Activated naive CD8-positive, alpha-beta T cell (primary cell): Measurements from ENCODE around the gene APBA3.

Source experiments
- H3K27ac Mint-ChIP-seq: one replicate; pipeline ENCODE4 v1.8.0; 2021; ENCODE audit warnings: mixed read lengths
- H3K27me3 Mint-ChIP-seq: one replicate; pipeline ENCODE4 v1.8.0; 2021; ENCODE audit warnings: mixed read lengths
- H3K36me3 Mint-ChIP-seq: one replicate; pipeline ENCODE4 v1.8.0; 2021; ENCODE audit warnings: mixed read lengths
- H3K4me1 Mint-ChIP-seq: one replicate; pipeline ENCODE4 v1.8.0; 2021; ENCODE audit warnings: low read depth, mixed read lengths
- H3K4me3 Mint-ChIP-seq: one replicate; pipeline ENCODE4 v1.8.0; 2021; ENCODE audit warnings: mild to moderate bottlenecking, mixed read lengths
- H3K9me3 Mint-ChIP-seq: one replicate; pipeline ENCODE4 v1.8.0; 2021; ENCODE audit warnings: low read depth, mixed read lengths

The APBA3 gene

DNA sequence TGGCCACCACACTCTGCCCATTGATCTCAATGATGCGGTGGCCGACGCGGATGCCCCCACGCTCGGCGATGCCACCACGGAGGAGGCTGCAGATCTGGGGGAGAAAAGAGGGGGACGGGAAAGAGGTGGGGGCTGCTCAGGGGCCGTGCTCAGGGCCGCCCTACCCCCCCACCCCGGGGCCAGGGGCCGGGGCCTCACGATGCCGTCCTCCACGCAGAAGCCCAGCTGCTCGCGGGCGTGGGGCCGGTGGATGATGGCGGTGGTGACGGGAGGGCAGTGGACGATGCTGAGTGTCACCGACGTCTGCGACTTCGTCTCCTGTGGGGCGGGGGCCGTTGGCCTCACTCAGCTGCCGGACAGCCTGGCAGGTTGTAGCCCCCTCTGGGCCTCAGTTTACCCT lies 10.3 kb downstream of the APBA3 start:
- no peaks in the 10 kb centered on the region for H3K9me3 Mint-ChIP-seq
- H3K4me1 Mint-ChIP-seq, result peaks cover 12% of the 10 kb centered on the region
- no peak overlapping the region for H3K4me3 Mint-ChIP-seq
- H3K36me3 Mint-ChIP-seq, result peaks cover 7% of the 10 kb centered on the region
- H3K27ac Mint-ChIP-seq, result no peak overlapping the region
- H3K27me3 Mint-ChIP-seq, result no peaks in the 10 kb centered on the region

DNA sequence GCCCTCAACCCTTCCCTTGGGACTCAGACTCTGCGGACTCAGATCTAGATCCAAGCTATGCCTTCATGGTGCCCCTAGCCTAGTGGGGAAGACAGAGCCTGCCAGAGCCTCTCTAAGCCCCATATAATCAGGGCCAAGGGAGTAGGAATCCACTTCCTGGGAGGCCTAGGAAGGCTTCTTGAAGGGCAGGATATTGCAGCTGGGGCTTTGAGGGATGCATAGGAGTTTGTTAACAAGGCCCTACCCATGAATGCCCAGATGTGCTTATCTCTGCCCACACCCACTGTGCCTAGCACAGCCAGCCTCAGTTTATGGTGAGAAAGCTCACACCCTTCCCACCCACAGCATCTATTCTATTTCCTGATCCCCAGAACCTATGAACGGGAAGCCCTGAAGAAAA lies 11.3 kb downstream of the APBA3 start:
- Mint-ChIP-seq H3K27ac (no peak overlapping the region), H3K36me3 (peaks cover 7% of the 10 kb centered on the region), H3K27me3 (no peaks in the 10 kb centered on the region), H3K4me1 (peaks cover 5% of the 10 kb centered on the region), H3K4me3 (no peak overlapping the region), H3K9me3 (no peaks in the 10 kb centered on the region)

DNA sequence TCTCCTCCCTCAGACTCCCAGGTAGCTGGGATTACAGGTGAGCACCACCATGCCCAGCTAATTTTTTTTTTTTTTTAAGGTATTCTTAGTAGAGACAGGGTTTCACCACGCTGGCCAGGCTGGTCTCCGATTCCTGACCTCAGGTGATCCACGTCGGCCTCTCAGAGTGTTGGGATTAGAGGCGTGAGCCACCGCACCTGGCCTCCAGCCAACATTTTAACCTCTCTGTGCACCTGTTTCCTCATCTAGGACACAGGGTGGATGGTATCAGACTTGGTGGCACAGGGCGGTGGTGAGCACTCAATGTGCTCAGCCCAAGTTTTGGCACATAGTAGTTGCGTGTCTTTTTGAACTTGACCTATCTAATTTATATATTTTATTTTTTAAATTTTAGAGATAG lies 12.5 kb downstream of the APBA3 start:
- H3K27ac Mint-ChIP-seq, result no peak overlapping the region
- H3K4me1 Mint-ChIP-seq, result no peaks in the 10 kb centered on the region
- H3K4me3 Mint-ChIP-seq, result no peak overlapping the region
- no peaks in the 10 kb centered on the region for H3K27me3 Mint-ChIP-seq
- H3K36me3 Mint-ChIP-seq, result peaks cover 7% of the 10 kb centered on the region
- no peaks in the 10 kb centered on the region for H3K9me3 Mint-ChIP-seq

DNA sequence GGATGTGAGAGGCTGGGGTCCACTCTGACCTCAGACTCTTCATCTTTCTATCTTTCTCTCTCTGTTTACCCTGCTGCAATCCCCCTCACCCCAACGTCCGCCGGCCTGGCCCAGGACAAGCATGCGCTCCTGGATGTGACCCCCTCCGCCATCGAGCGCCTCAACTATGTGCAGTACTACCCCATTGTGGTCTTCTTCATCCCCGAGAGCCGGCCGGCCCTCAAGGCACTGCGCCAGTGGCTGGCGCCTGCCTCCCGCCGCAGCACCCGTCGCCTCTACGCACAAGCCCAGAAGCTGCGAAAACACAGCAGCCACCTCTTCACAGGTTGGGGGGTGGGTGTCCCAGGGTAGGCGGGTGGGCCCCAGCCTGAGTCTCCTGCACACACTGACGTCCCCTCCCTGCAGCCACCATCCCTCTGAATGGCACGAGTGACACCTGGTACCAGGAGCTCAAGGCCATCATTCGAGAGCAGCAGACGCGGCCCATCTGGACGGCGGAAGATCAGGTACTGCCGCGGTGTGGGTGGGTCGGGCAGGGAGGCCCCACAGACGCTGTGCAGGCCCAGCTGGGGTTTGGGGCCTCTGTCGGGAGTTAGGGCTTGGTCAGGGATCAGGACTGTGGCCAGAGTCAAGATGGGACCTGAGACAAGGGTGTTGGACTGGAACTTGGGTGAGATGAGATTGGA lies 15.0 kb downstream of the APBA3 start:
- Mint-ChIP-seq H3K4me1 (no peaks in the 10 kb centered on the region), H3K36me3 (peaks cover 7% of the 10 kb centered on the region), H3K27ac (no peak overlapping the region), H3K4me3 (no peak overlapping the region), H3K27me3 (no peaks in the 10 kb centered on the region), H3K9me3 (no peaks in the 10 kb centered on the region)

DNA sequence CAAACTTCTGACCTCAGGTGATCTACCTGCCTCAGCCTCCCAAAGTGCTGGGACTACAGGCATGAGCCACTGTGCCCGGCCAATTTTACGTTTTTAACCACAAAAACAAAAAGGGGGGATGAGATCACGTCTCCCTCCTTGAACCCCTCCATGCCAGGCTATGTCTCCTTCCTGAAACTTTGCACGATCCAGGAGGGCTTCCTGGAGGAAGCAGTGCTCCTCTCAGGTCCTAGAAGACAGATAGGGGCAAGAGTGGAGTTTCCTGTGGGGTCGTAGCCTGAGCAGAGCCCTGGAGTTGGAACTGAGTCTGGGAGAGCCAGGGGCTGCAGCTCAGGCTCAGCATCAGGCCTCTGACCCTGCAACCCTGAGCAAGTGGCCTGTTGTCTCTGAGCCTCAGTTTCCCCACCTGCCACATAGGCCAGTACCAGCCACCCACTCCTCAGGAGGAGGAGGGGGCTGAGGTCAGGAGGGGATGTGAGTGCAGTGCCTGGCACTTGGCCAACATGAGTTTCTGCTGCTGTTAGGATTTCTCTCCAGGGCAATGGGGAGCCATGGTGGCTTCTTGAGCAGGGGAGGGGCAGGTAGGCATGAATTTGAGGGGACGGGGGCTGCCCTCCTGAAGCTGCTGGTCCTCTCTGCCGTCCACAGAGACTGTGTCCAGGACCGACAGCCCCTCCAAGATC lies 16.0 kb downstream of the APBA3 start:
- Mint-ChIP-seq H3K27me3 (no peaks in the 10 kb centered on the region), H3K4me1 (no peaks in the 10 kb centered on the region), H3K4me3 (no peak overlapping the region), H3K36me3 (peaks cover 5% of the 10 kb centered on the region), H3K9me3 (no peaks in the 10 kb centered on the region), H3K27ac (no peak overlapping the region)

DNA sequence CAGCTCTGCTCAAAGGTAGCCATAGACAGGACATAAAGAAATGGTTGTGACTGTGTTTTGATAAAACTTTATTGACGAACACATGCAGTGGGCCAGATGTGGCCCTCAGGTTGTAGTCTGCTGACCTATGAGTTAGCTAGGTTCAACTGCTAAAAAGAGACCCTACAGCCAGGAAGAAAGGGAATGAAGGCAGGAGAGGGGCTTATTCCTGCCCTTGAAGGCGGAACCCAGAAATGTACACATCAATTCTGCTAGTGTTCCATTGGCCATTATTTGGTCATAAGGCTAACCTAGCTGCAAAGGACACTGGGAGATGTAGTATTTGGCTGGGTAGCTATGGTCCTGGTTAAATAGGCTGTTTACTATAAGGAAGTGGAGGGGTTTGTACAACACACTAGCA lies 18.0 kb downstream of the APBA3 start:
- H3K27ac Mint-ChIP-seq, result no peak overlapping the region
- H3K4me1 Mint-ChIP-seq, result peaks cover 9% of the 10 kb centered on the region
- no peaks in the 10 kb centered on the region for H3K27me3 Mint-ChIP-seq
- no peaks in the 10 kb centered on the region for H3K36me3 Mint-ChIP-seq
- H3K9me3 Mint-ChIP-seq, result no peaks in the 10 kb centered on the region
- no peak overlapping the region for H3K4me3 Mint-ChIP-seq

DNA sequence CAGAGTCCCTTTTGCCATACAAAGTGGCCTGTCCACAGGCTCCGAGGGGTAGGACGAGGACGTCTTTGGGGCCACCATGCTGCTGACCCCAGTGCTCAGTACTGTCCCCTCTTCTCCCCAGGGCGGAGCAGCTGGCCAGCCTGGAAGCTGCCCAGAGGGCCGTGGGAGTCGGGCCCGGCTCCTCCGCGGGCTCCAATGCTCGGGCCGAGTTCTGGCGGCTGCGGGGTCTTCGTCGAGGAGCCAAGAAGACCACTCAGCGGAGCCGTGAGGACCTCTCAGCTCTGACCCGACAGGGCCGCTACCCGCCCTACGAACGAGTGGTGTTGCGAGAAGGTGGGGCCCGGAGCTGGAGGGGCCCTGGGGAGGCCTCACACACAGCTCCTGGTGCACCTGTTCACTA lies 21.1 kb downstream of the APBA3 start:
- no peak overlapping the region for H3K27ac Mint-ChIP-seq
- H3K9me3 Mint-ChIP-seq, result no peaks in the 10 kb centered on the region

DNA sequence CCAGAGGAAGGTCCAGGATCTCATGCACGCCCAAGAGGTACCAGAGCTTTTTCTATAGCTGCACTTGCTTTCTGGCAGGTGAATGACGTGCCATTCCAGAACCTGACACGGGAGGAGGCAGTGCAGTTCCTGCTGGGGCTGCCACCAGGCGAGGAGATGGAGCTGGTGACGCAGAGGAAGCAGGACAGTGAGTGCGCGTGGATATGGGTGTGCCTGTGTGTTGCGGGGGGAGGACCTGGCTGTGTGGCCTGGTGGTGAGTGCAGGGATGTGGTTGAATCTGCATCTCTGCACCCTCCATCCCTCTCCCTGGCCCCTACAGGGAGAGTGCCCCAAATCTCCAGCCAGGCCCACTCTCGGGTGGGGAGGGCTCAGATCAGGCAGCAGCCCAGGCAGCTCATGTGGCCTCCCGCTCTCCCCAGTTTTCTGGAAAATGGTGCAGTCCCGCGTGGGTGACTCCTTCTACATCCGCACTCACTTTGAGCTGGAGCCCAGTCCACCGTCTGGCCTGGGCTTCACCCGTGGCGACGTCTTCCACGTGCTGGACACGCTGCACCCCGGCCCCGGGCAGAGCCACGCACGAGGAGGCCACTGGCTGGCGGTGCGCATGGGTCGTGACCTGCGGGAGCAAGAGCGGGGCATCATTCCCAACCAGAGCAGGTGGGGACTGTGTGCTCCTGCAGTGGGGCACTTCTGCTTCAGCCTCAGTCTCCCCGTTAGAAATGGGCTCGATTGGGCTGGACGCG lies 22.8 kb downstream of the APBA3 start:
- no peaks in the 10 kb centered on the region for H3K9me3 Mint-ChIP-seq
- H3K27ac Mint-ChIP-seq, result no peak overlapping the region

More for the DNA sequence above, 21.1 kb downstream of the APBA3 start:
- no peak overlapping the region for H3K4me3 Mint-ChIP-seq
- peaks cover 7% of the 10 kb centered on the region for H3K36me3 Mint-ChIP-seq
- H3K4me1 Mint-ChIP-seq, result peaks cover 11% of the 10 kb centered on the region
- H3K27me3 Mint-ChIP-seq, result no peaks in the 10 kb centered on the region

DNA sequence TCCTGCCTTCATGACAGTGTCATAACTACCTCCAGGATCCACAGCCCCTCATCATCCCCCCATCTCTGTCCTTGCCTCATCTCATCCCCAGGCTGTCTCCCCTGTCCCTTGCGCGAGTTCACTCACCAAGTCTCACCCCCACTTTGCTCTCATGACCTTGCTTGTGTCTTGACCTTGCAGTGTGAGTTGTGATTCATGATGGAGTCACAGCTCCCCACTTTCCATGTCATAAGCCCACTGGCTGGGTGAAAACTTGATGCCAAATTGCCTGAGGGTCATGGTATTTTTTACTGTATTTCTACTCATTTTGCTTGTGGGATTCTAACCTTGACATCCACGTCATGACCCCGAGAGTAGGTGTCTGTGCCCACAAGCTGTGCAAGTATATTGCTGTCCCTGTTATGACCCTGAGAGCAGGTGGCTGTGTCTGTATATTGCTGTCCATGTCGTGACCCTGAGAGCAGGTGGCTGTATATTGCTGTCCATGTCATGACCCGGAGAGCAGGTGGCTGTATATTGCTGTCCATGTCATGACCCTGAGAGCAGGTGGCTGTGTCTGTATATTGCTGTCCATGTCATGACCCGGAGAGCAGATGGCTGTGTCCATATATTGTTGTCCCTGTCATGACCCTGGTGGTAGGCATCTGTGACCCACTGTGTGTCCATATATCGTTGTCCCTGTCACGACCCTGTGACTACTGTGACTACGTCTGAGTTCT lies 23.8 kb downstream of the APBA3 start:
- Mint-ChIP-seq H3K4me3 (no peak overlapping the region), H3K27ac (peak overlapping the region; percentile 16)

More for the DNA sequence above, 22.8 kb downstream of the APBA3 start:
- Mint-ChIP-seq H3K36me3 (peaks cover 7% of the 10 kb centered on the region), H3K4me1 (peaks cover 11% of the 10 kb centered on the region), H3K4me3 (no peak overlapping the region), H3K27me3 (no peaks in the 10 kb centered on the region)

DNA sequence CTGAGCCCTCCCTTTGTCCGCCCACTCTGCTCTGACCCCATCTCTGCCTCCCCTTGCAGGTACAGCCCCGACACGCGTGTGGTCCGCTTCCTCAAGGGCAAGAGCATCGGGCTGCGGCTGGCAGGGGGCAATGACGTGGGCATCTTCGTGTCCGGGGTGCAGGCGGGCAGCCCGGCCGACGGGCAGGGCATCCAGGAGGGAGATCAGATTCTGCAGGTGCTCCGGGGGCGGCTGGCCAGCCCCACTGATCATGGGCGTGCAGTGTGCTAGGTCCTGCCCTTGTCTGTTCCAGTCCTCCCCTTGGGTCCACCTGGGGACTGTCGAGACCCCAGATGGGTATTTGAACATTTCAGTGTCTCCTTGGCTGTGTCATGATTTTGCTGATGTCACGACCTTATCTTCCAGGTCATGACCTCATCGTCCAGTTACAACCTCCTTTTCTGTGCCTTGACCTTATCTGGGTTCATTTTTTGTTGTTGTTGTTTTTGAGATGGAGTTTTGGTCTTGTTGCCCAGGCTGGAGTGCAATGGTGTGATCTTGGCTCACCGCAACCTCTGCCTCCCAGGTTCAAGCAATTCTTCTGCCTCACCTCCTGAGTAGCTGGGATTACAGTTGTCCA lies 25.3 kb downstream of the APBA3 start:
- Mint-ChIP-seq H3K9me3 (no peaks in the 10 kb centered on the region), H3K4me1 (peaks cover 11% of the 10 kb centered on the region), H3K4me3 (no peak overlapping the region), H3K27me3 (no peaks in the 10 kb centered on the region), H3K36me3 (peaks cover 7% of the 10 kb centered on the region), H3K27ac (no peak overlapping the region)

More for the DNA sequence above, 23.8 kb downstream of the APBA3 start:
- no peaks in the 10 kb centered on the region for H3K9me3 Mint-ChIP-seq
- H3K36me3 Mint-ChIP-seq, result peaks cover 7% of the 10 kb centered on the region
- peaks cover 11% of the 10 kb centered on the region for H3K4me1 Mint-ChIP-seq
- H3K27me3 Mint-ChIP-seq, result no peaks in the 10 kb centered on the region

DNA sequence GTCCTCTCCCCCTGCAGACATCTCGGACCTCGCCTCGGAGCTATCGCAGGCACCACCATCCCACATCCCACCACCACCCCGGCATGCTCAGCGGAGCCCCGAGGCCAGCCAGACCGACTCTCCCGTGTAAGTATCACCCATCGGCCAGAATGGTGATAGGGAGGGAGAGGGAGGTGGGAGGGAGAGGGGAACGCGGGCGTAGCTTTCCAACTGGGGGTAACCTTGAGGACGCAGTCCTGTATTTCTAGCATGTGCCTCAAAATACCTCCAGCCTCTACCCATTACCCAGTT lies 27.2 kb downstream of the APBA3 start:
- H3K4me3 Mint-ChIP-seq, result no peak overlapping the region
- H3K4me1 Mint-ChIP-seq, result peaks cover 5% of the 10 kb centered on the region
- no peak overlapping the region for H3K27ac Mint-ChIP-seq
- H3K27me3 Mint-ChIP-seq, result no peaks in the 10 kb centered on the region
- H3K36me3 Mint-ChIP-seq, result peaks cover 7% of the 10 kb centered on the region
- H3K9me3 Mint-ChIP-seq, result no peaks in the 10 kb centered on the region

DNA sequence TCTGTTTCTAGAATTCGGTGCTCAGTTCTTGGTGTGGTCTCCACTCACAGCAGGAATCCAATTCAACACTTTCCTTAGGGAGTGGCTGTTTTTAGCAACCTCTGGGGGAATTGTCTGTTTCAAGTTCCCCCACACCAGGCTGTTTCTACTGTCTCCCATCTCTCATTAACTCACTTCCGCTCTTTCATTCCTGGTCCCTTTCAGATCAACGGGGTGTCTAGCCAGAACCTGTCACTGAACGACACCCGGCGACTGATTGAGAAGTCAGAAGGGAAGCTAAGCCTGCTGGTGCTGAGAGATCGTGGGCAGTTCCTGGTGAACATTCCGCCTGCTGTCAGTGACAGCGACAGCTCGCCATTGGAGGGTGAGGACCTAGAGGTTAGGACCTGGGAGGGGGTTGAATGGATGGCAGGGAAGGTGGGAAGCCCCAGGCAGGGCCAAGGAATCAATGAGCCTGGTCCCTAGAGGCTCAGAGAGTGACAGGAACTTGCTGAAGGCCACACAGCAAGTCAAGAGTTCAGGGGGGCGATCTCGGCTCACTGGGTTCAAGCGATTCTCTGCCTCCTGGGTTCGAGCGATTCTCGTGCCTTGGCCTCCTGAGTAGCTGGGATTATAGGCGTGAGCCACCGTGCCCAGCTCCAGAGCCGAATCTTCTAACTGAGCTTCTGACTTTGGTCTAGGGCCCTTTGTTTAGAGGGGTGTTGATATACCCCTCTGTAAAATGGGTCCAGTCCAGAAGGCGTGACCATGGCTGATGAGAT lies 27.8 kb downstream of the APBA3 start:
- H3K9me3 Mint-ChIP-seq, result no peaks in the 10 kb centered on the region
- no peak overlapping the region for H3K27ac Mint-ChIP-seq
- peaks cover 7% of the 10 kb centered on the region for H3K36me3 Mint-ChIP-seq
- H3K4me1 Mint-ChIP-seq, result peaks cover 3% of the 10 kb centered on the region
- H3K4me3 Mint-ChIP-seq, result no peak overlapping the region
- no peaks in the 10 kb centered on the region for H3K27me3 Mint-ChIP-seq

DNA sequence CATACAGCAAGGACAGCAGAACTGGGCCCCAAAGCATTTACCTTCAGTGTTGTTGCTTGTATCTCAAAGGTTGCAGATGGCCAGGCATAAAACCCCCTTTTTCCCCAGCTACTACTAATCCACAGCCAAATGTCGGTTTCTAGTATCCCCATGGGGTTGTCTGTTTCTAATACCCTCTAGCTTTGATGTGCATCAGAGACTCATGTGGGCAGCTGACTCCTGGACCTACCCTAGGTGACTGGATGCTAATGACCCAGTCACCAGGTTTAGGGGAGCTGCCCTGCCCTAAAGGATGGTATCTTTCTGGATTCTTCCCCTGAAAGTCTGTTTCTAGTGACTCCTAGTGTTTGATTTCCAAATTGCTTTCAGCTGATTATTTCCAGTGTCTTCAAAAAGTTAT lies 29.4 kb downstream of the APBA3 start:
- Mint-ChIP-seq H3K27ac (no peak overlapping the region), H3K27me3 (no peaks in the 10 kb centered on the region), H3K9me3 (no peaks in the 10 kb centered on the region), H3K4me1 (no peaks in the 10 kb centered on the region), H3K4me3 (no peak overlapping the region), H3K36me3 (peaks cover 3% of the 10 kb centered on the region)

DNA sequence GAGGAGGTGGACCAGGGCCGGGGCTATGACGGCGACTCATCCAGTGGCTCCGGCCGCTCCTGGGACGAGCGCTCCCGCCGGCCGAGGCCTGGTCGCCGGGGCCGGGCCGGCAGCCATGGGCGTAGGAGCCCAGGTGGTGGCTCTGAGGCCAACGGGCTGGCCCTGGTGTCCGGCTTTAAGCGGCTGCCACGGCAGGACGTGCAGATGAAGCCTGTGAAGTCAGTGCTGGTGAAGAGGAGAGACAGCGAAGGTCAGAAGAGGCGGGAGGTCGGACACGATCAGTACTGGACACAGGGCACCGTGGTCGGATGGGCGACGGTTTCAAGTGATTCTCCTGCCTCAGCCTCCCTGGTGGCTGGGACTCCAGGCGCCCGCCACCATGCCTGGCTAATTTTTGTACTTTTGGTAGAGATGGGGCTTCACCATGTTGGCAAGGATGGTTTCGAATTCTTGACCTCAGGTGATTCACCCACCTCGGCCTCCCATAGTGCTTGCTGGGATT lies 31.0 kb downstream of the APBA3 start:
- H3K9me3 Mint-ChIP-seq, result no peaks in the 10 kb centered on the region
- H3K4me1 Mint-ChIP-seq, result no peaks in the 10 kb centered on the region
- H3K27me3 Mint-ChIP-seq, result no peaks in the 10 kb centered on the region
- no peak overlapping the region for H3K27ac Mint-ChIP-seq
- H3K36me3 Mint-ChIP-seq, result no peaks in the 10 kb centered on the region
- no peak overlapping the region for H3K4me3 Mint-ChIP-seq
